ENCODE measurements around the gene SRF.

SRF gene

DNA sequence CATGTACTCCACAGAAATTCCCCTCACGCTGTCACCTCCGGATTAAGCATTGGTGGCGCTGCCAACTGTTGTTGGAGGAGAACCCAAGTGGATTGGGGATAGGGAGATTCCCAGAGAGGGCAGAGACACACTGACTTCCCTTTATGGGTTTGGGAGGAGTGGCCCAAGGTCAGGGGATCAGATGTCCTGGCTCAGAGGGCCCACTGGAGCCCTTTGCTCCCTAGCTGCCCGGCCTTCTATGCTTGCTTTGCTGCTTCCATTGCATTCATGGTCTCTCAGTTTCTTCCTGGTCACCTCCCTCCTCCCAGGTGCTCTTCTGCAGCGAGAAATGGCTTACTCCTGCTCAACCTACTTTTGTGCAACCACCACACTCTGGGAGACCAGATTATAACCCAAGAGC, 25.3 kb downstream of the SRF start:
- TF ChIP-seq, protein P1, sequence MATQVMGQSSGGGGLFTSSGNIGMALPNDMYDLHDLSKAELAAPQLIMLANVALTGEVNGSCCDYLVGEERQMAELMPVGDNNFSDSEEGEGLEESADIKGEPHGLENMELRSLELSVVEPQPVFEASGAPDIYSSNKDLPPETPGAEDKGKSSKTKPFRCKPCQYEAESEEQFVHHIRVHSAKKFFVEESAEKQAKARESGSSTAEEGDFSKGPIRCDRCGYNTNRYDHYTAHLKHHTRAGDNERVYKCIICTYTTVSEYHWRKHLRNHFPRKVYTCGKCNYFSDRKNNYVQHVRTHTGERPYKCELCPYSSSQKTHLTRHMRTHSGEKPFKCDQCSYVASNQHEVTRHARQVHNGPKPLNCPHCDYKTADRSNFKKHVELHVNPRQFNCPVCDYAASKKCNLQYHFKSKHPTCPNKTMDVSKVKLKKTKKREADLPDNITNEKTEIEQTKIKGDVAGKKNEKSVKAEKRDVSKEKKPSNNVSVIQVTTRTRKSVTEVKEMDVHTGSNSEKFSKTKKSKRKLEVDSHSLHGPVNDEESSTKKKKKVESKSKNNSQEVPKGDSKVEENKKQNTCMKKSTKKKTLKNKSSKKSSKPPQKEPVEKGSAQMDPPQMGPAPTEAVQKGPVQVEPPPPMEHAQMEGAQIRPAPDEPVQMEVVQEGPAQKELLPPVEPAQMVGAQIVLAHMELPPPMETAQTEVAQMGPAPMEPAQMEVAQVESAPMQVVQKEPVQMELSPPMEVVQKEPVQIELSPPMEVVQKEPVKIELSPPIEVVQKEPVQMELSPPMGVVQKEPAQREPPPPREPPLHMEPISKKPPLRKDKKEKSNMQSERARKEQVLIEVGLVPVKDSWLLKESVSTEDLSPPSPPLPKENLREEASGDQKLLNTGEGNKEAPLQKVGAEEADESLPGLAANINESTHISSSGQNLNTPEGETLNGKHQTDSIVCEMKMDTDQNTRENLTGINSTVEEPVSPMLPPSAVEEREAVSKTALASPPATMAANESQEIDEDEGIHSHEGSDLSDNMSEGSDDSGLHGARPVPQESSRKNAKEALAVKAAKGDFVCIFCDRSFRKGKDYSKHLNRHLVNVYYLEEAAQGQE (IDR thresholded peaks at IDR 0.05; ENCODE audit: insufficient read depth in 1 of 2, low read depth in 2 of 2, low read length in 2 of 2), result no peak
- TF ChIP-seq FOXP2 (optimal IDR thresholded peaks at IDR 0.05; ENCODE audit: borderline replicate concordance, extremely low read depth, extremely low read length, insufficient read depth) (no peak), POLR2AphosphoS5 (IDR thresholded peaks at IDR 0.05; ENCODE audit: low read depth, low read length) (no peak), SIN3A (IDR thresholded peaks at IDR 0.05; ENCODE audit: borderline replicate concordance, insufficient read depth, low read length) (no peak), TAF1 (IDR thresholded peaks at IDR 0.05; ENCODE audit: borderline replicate concordance, insufficient read depth, low read length) (no peak)

GRCh38 chr6:43199912-43200311, 28.8 kb downstream of the SRF start:
- TF ChIP-seq SIN3A (IDR thresholded peaks at IDR 0.05; ENCODE audit: borderline replicate concordance, insufficient read depth, low read length), result no peak
- TF ChIP-seq, protein P1 (IDR thresholded peaks at IDR 0.05; ENCODE audit: insufficient read depth in 1 of 2, low read depth in 2 of 2, low read length in 2 of 2), result no peak
- TF ChIP-seq TAF1 (IDR thresholded peaks at IDR 0.05; ENCODE audit: borderline replicate concordance, insufficient read depth, low read length), result no peak
- TF ChIP-seq FOXP2 (optimal IDR thresholded peaks at IDR 0.05; ENCODE audit: borderline replicate concordance, extremely low read depth, extremely low read length, insufficient read depth), result no peak
- no peak for TF ChIP-seq POLR2AphosphoS5 (IDR thresholded peaks at IDR 0.05; ENCODE audit: low read depth, low read length)

GRCh38 chr6:43200541-43200940, 29.5 kb downstream of the SRF start:
- TF ChIP-seq SIN3A (IDR thresholded peaks at IDR 0.05; ENCODE audit: borderline replicate concordance, insufficient read depth, low read length) (no peak), FOXP2 (optimal IDR thresholded peaks at IDR 0.05; ENCODE audit: borderline replicate concordance, extremely low read depth, extremely low read length, insufficient read depth) (no peak), POLR2AphosphoS5 (IDR thresholded peaks at IDR 0.05; ENCODE audit: low read depth, low read length) (no peak), TAF1 (IDR thresholded peaks at IDR 0.05; ENCODE audit: borderline replicate concordance, insufficient read depth, low read length) (no peak)
- TF ChIP-seq, protein P1 (IDR thresholded peaks at IDR 0.05; ENCODE audit: insufficient read depth in 1 of 2, low read depth in 2 of 2, low read length in 2 of 2), result no peak

DNA sequence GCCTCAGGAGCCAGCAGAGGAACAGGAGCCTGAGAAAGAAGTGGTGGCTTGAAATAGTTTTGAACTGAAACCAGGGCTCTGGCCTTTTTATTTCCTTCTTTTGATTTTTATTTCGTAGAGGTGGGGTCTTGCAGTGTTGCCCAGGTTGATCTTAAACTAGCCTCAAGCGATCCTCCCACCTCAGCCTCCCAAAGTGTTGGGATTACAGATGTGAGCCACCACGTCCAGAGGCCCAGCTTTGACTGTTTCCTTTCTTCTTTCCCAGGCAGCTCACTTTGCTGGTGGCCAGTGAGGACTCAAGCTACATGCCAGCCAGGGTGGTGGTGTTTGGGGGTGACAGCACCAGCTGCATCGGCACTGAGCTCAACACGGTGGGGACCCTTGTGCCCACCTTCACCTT, 31.4 kb downstream of the SRF start:
- TF ChIP-seq TAF1 (IDR thresholded peaks at IDR 0.05; ENCODE audit: borderline replicate concordance, insufficient read depth, low read length) (no peak), SIN3A (IDR thresholded peaks at IDR 0.05; ENCODE audit: borderline replicate concordance, insufficient read depth, low read length) (no peak), FOXP2 (optimal IDR thresholded peaks at IDR 0.05; ENCODE audit: borderline replicate concordance, extremely low read depth, extremely low read length, insufficient read depth) (no peak), POLR2AphosphoS5 (IDR thresholded peaks at IDR 0.05; ENCODE audit: low read depth, low read length) (no peak)
- TF ChIP-seq, protein P1 (IDR thresholded peaks at IDR 0.05; ENCODE audit: insufficient read depth in 1 of 2, low read depth in 2 of 2, low read length in 2 of 2), result no peak
